Keratinocyte (primary cell): ENCODE data around the gene GAS6. TPM values are rescaled to one million over a fixed set of nuclear protein-coding genes. Genes with fewer than 3 reads are reported as not detected.
A peak's percentile ranks its signal among the peaks of the same experiment; 100 is the strongest.

Experiments used
- DNase-seq: peaks from one replicate; pipeline ENCODE4 v3.0.0-alpha.2; 2011; ENCODE audit warnings: low read depth, missing footprints, low spot score
- FAIRE-seq: peaks from 2 replicates; lab custom pipeline; 2011; peaks lifted over from hg19 to GRCh38; lab: Jason Lieb, UNC
- H2AFZ ChIP-seq: 2 replicates; pipeline ENCODE4 v1.6.0; 2012; ENCODE audit warnings: low read length, control low read depth, inconsistent platforms; ENCODE audit not compliant: control insufficient read depth
- H3K27ac ChIP-seq: 2 replicates; pipeline ENCODE4 v1.5.1; 2011; ENCODE audit warnings: low read length; ENCODE audit not compliant: control insufficient read depth, insufficient read depth
- H3K27me3 ChIP-seq: 3 replicates; pipeline ENCODE4 v1.6.0; 2011; ENCODE audit warnings: low read length; ENCODE audit not compliant: control insufficient read depth, insufficient read depth; ENCODE audit errors: extremely low read depth
- H3K36me3 ChIP-seq, 2 experiments: 2 replicates in 1 of 2; 3 replicates in 1 of 2; pipeline ENCODE4 v1.5.1; 2011; ENCODE audit warnings: low read length in 2 of 2, mild to moderate bottlenecking in 1 of 2; ENCODE audit not compliant: control insufficient read depth in 2 of 2, insufficient read depth in 2 of 2; ENCODE audit errors: extremely low read depth in 1 of 2
- H3K4me1 ChIP-seq: 3 replicates; pipeline ENCODE4 v1.5.1; 2011; ENCODE audit warnings: low read length; ENCODE audit not compliant: control insufficient read depth, insufficient read depth; ENCODE audit errors: extremely low read depth
- H3K4me2 ChIP-seq: 3 replicates; pipeline ENCODE4 v1.6.0; 2011; ENCODE audit warnings: low read depth, low read length; ENCODE audit not compliant: control insufficient read depth, insufficient read depth; ENCODE audit errors: extremely low read depth
- H3K4me3 ChIP-seq, 3 experiments: fragments of 200-600 bp in 1 of 3; sonication (generic) in 1 of 3; 2 replicates in 2 of 3; 3 replicates in 1 of 3; pipeline ENCODE4 v1.5.1; 2011 to 2016; ENCODE audit warnings: low read length in 3 of 3, mild to moderate bottlenecking in 3 of 3, control low read depth in 2 of 3, inconsistent platforms in 1 of 3, low read depth in 1 of 3, mixed read lengths in 1 of 3, mixed run types in 1 of 3, moderate library complexity in 1 of 3; ENCODE audit not compliant: control insufficient read depth in 2 of 3, insufficient read depth in 2 of 3; ENCODE audit errors: extremely low read depth in 1 of 3
- H3K79me2 ChIP-seq: 2 replicates; pipeline ENCODE4 v1.6.0; 2012; ENCODE audit warnings: low read length; ENCODE audit not compliant: control insufficient read depth, insufficient read depth
- H3K9ac ChIP-seq: 3 replicates; pipeline ENCODE4 v1.6.0; 2011; ENCODE audit warnings: low read length; ENCODE audit not compliant: control insufficient read depth, insufficient read depth; ENCODE audit errors: extremely low read depth
- H3K9me1 ChIP-seq: 3 replicates; pipeline ENCODE4 v1.6.0; 2011; ENCODE audit warnings: low read length; ENCODE audit not compliant: control insufficient read depth, insufficient read depth; ENCODE audit errors: extremely low read depth
- H3K9me3 ChIP-seq: 2 replicates; pipeline ENCODE4 v1.5.1; 2012; ENCODE audit warnings: low read depth, low read length; ENCODE audit not compliant: control insufficient read depth
- H4K20me1 ChIP-seq: 3 replicates; pipeline ENCODE4 v1.6.0; 2011; ENCODE audit warnings: low read length; ENCODE audit not compliant: control insufficient read depth, insufficient read depth; ENCODE audit errors: extremely low read depth
- EZH2 ChIP-seq: IDR thresholded peaks from one replicate; pipeline ENCODE4 v1.6.1; 2012; ENCODE audit warnings: inconsistent platforms, mild to moderate bottlenecking, low read length, moderate library complexity
- dilution Hi-C: fragments of 300-500 bp; cut with MboI; formaldehyde crosslinking; loops from one replicate; pipeline ENCODE4 v1.7.0; 2020; ENCODE audit warnings: low sequenced_read_pairs; ENCODE audit not compliant: extremely low pct_ligation_motif_present
- polyA plus RNA-seq, 5 experiments: library from polyadenylated mRNA; depleted of rRNA in 3 of 5; stranded (reverse) in 3 of 5; stranded (forward) in 1 of 5; unstranded in 1 of 5; fragments of >200 nt; gene quantifications; 1 replicate in 1 of 5; 2 replicates in 3 of 5; 3 replicates in 1 of 5; pipeline versions ENCODE4 v1.2.1 to v1.2.3, GENCODE V29; 2011 to 2012; ENCODE audit warnings: missing spikeins in 2 of 5, low read depth in 1 of 5, low replicate concordance in 1 of 5
- TF ChIP-seq, protein P1 (sequence below), 3 experiments: IDR thresholded peaks in 1 of 3; conservative IDR thresholded peaks in 1 of 3; optimal IDR thresholded peaks in 1 of 3; 2 replicates in 2 of 3; 3 replicates in 1 of 3; pipeline versions ENCODE3 to v1.5.1; 2011; ENCODE audit warnings: low read length in 3 of 3, mild to moderate bottlenecking in 3 of 3, moderate library complexity in 2 of 3, control low read depth in 1 of 3, inconsistent platforms in 1 of 3; ENCODE audit not compliant: insufficient read depth in 2 of 3; ENCODE audit errors: extremely low read depth in 1 of 3

The GAS6 gene
- polyA plus RNA-seq, 1 donor (not counting 4 experiments of a cell fraction or from before 2014, with no cell fraction given), result 163 TPM

DNA sequence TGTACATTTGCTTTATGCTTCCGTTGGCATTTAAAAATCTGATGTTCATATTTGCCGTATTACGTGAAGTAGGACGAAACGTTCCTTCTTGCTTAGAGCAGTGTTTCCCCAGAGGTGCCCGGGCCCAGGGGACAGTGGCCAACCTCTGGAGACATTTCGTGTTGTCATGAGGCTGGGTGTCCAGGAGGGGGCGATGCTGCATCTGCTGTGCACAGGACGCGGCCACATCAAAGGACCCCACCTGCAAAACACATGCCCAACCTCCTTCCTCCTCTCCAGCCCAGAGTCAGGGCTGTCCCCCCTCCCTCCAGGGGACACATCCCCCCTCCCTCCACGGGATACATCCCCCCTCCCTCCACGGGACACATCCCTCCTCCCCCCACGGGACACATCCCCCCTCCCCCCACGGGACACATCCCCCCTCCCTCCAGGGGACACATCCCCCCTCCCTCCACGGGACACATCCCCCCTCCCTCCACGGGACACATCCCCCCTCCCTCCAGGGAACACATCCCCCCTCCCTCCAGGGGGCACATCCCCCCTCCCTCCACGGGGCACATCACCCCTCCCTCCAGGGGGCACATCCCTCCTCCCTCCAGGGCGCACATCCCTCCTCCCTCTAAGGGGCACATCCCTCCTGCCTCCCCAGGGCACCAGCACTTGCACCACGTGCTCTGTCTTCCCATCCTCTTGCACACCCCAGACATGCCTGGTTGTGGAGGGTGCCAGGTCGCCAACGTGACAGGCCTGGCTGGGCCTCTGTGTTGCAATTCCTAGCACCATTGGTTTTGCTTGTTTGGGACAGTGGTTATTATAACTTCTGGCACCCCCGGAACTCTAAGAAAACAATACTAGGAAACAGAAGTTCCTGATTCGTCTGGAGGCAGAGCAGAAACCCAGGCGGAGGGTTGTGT is 46.7 kb downstream of the GAS6 start:
- Histone ChIP-seq H3K79me2 (no peaks in the 10 kb centered on the region), H3K4me2 (no peak overlapping the region), H3K9ac (no peak overlapping the region), H4K20me1 (peaks cover 15% of the 10 kb centered on the region), H3K27me3 (no peaks in the 10 kb centered on the region), H3K4me1 (peaks cover 19% of the 10 kb centered on the region), H3K36me3 (peaks cover 6 to 19% of the 10 kb centered on the region in 2 experiments), H3K27ac (no peak overlapping the region), H3K9me3 (no peaks in the 10 kb centered on the region), H3K9me1 (no peaks in the 10 kb centered on the region), H2AFZ (no peak overlapping the region), H3K4me3 (no peak overlapping the region)
- no peak for TF ChIP-seq EZH2
- TF ChIP-seq, protein P1, sequence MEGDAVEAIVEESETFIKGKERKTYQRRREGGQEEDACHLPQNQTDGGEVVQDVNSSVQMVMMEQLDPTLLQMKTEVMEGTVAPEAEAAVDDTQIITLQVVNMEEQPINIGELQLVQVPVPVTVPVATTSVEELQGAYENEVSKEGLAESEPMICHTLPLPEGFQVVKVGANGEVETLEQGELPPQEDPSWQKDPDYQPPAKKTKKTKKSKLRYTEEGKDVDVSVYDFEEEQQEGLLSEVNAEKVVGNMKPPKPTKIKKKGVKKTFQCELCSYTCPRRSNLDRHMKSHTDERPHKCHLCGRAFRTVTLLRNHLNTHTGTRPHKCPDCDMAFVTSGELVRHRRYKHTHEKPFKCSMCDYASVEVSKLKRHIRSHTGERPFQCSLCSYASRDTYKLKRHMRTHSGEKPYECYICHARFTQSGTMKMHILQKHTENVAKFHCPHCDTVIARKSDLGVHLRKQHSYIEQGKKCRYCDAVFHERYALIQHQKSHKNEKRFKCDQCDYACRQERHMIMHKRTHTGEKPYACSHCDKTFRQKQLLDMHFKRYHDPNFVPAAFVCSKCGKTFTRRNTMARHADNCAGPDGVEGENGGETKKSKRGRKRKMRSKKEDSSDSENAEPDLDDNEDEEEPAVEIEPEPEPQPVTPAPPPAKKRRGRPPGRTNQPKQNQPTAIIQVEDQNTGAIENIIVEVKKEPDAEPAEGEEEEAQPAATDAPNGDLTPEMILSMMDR (optimal IDR thresholded peaks at IDR 0.05 in 1 of 3, IDR thresholded peaks at IDR 0.05 in 1 of 3, conservative IDR thresholded peaks at IDR 0.05 in 1 of 3; ENCODE audit: extremely low read depth in 1 of 3, insufficient read depth in 2 of 3, low read length in 3 of 3), result peak in 2 of 3 experiments; percentile 75 to 89
- FAIRE-seq, result peak; percentile 88
- peak; percentile 70 for DNase-seq
- dilution Hi-C loops, result no loop called here

DNA sequence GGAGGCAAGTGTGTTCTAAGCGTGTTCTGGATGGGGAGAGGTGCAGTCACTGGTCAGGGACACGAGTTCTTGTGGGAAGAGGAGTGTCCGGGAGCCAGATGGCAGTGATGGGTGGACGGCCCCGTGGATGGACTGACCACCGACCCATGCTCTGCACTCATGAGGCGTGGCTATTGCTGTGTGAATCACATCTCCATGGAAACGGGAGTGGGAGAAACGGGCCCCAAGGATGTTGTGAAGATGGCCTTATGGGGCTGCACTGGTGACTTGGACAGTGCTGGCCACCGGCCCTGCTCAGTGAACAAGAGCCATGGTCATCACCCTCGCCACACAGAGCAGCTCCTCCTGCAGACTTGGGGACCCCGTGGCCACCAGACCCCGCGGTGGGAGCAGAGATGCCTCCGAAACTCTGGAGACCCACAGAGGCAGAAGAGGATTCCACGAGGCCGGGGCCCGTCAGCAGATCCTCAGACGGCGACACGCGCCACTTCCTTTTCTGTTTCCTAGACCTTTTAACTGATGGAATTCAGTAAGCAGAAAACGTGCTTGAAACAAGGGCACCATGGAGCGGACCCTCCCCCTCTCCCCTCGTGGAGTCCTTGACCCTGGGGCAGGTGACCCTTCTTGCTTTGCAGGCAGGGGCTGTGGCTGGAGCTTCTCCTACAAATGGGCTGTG is 47.5 kb downstream of the GAS6 start:
- no peak for TF ChIP-seq EZH2
- TF ChIP-seq, protein P1 (optimal IDR thresholded peaks at IDR 0.05 in 1 of 3, IDR thresholded peaks at IDR 0.05 in 1 of 3, conservative IDR thresholded peaks at IDR 0.05 in 1 of 3; ENCODE audit: extremely low read depth in 1 of 3, insufficient read depth in 2 of 3, low read length in 3 of 3), result no peak
- H2AFZ ChIP-seq, result no peak overlapping the region
- H4K20me1 ChIP-seq, result peaks cover 9% of the 10 kb centered on the region
- H3K9ac ChIP-seq, result no peak overlapping the region
- peaks cover 6 to 12% of the 10 kb centered on the region in 2 experiments for H3K36me3 ChIP-seq
- no peak overlapping the region for H3K4me2 ChIP-seq
- no peak overlapping the region for H3K4me3 ChIP-seq
- no peaks in the 10 kb centered on the region for H3K9me1 ChIP-seq
- H3K9me3 ChIP-seq, result no peaks in the 10 kb centered on the region
- no peak for DNase-seq
- dilution Hi-C loops, result no loop called here
- no peaks in the 10 kb centered on the region for H3K79me2 ChIP-seq
- H3K4me1 ChIP-seq, result peaks cover 10% of the 10 kb centered on the region
- H3K27ac ChIP-seq, result no peak overlapping the region
- no peak for FAIRE-seq
- H3K27me3 ChIP-seq, result no peaks in the 10 kb centered on the region
